ENCODE data around the gene DEAF1. TPM values are rescaled to one million over a fixed set of nuclear protein-coding genes. Genes with fewer than 3 reads are reported as not detected.

Gene DEAF1
- total and polyA plus RNA-seq, 9 of the 15 experiments (the other 6 are each of a cell fraction or from before 2014, with no cell fraction given), result 2.0 to 69.1 (median 26.8) TPM

GRCh38 chr11:643849-644738, 50.9 kb downstream of the DEAF1 start:
- H3K4me2 ChIP-seq (ENCODE audit: insufficient read depth, low read length), result no peak overlapping the region
- no peaks in the 10 kb centered on the region for H3K79me2 ChIP-seq (ENCODE audit: control insufficient read depth, insufficient read depth, low read length)
- TF ChIP-seq GMEB1 (CRISPR knock-in tag; IDR thresholded peaks at IDR 0.05) (no peak), POLR2G (IDR thresholded peaks at IDR 0.05; ENCODE audit: low read depth, low read length) (peak; percentile 70), DEAF1 (CRISPR knock-in tag; IDR thresholded peaks at IDR 0.05) (peak; percentile 3), ZNF384 (IDR thresholded peaks at IDR 0.05; ENCODE audit: low read depth, low read length) (no peak), RBM22 (IDR thresholded peaks at IDR 0.05; ENCODE audit: low read depth, low read length, poor library complexity, severe bottlenecking) (peak; percentile 63), POLR2A (conservative IDR thresholded peaks at IDR 0.05) (0 out of 2 replicates have a peak, but pooled peaks have one; percentile 32), YBX1 (IDR thresholded peaks at IDR 0.05) (no peak), ZBTB33 (CRISPR knock-in tag; IDR thresholded peaks at IDR 0.05) (0 out of 2 replicates have a peak, but pooled peaks have one; percentile 9), GABPB1 (CRISPR knock-in tag; IDR thresholded peaks at IDR 0.05) (no peak)
- no peak for DNase-seq (ENCODE audit: extremely low read depth in 1 of 4, low spot score in 3 of 4)
- in situ Hi-C loops (cut with MboI), result no loop called here
- no peak overlapping the region for H3K4me3 ChIP-seq
- intact Hi-C loops (cut with micrococcal nuclease), result no loop called here
- H2AFZ ChIP-seq (ENCODE audit: low read depth, low read length), result no peak overlapping the region
- FAIRE-seq, result no peak
- H4K20me1 ChIP-seq (replicated peaks; ENCODE audit: control insufficient read depth, insufficient read depth, low read length), result no peaks in the 10 kb centered on the region
- peak; percentile 8; the same call in 1 of the 3 replicates for ATAC-seq
- H3K9me3 ChIP-seq (replicated peaks; ENCODE audit: control insufficient read depth, insufficient read depth, low read depth, low read length), result peaks cover 2% of the 10 kb centered on the region; the same call in 1 of the 2 replicates
- no peak overlapping the region; a peak in 1 of 4 replicates for H3K9ac ChIP-seq (ENCODE audit: insufficient read depth in 1 of 2, low read depth in 2 of 2, low read length in 2 of 2)
- POLR2A ChIA-PET, result interaction anchor here (0.5 to 0.9 kb wide), 2 partner anchors 9 to 48 kb away, joined by 3 read pairs; no protein-coding TSS in a partner anchor
- BruUV-seq (replicated peaks), result no TSS peak
- no peak overlapping the region for H3K27ac ChIP-seq (ENCODE audit: extremely low read depth, low read depth, low read length)
- CTCF ChIA-PET (ENCODE audit: low intra/inter-chr PET ratio), result no interaction called here
- peaks cover 0 to 33% of the 10 kb centered on the region in 2 experiments; a peak in 2 of 5 replicates for H3K4me1 ChIP-seq (replicated peaks in 1 of 2; ENCODE audit: control insufficient read depth in 2 of 2, insufficient read depth in 2 of 2, low read length in 2 of 2)
- no peaks in the 10 kb centered on the region for H3K9me1 ChIP-seq (ENCODE audit: control insufficient read depth, insufficient read depth, low read length)
- H3K27me3 ChIP-seq (ENCODE audit: control insufficient read depth in 2 of 2, insufficient read depth in 2 of 2, low read length in 2 of 2), result no peaks in the 10 kb centered on the region
- 77% methylated on average over 26 of the region's 50 CpGs for WGBS (ENCODE audit: insufficient coverage, low coverage, missing lambda C conversion rate)
- peaks cover 60% of the 10 kb centered on the region; the same call in 2 of the 3 replicates for H3K36me3 ChIP-seq (ENCODE audit: control insufficient read depth, insufficient read depth, low read length)
